ENCODE results near the gene SEC14L2. TPM values are rescaled to one million over a fixed set of nuclear protein-coding genes. Genes with fewer than 3 reads are reported as not detected.

The SEC14L2 gene
- total RNA-seq, 1 experiment from 2014 or later = 3.9 TPM

DNA sequence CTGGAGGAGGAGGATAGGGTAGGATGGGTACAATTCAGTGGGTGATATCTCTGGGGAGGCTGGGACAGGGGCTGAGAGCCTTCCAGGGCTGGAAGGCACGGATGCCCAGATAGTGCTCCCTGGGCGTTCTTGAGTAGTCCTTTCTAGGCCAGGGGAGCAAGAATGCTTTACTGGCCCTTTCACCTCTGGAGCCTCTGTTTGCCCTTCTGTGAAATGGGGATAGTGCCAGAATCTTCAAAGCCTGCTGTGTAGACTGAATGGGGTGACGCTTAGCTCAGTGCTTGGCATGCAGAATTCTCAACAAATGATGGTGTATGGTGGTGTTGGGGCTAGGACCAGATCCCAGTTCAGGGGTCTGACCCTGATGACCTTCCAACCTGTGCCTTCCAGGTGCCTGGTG, 36.4 kb downstream of the SEC14L2 start:
- no peak for DNase-seq (ENCODE audit: low spot score)
- peaks cover 16% of the 10 kb centered on the region for H3K27me3 Mint-ChIP-seq (ENCODE audit: low read depth)
- TF ChIP-seq PRRX2 (CRISPR knock-in tag; IDR thresholded peaks at IDR 0.05) (no peak), NR1H2 (CRISPR knock-in tag; IDR thresholded peaks at IDR 0.05) (no peak), FOXP4 (CRISPR knock-in tag; IDR thresholded peaks at IDR 0.05) (no peak)
- TF ChIP-seq, protein P1, sequence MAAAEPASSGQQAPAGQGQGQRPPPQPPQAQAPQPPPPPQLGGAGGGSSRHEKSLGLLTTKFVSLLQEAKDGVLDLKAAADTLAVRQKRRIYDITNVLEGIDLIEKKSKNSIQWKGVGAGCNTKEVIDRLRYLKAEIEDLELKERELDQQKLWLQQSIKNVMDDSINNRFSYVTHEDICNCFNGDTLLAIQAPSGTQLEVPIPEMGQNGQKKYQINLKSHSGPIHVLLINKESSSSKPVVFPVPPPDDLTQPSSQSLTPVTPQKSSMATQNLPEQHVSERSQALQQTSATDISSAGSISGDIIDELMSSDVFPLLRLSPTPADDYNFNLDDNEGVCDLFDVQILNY (CRISPR knock-in tag; IDR thresholded peaks at IDR 0.05) = no peak
- peaks cover 24% of the 10 kb centered on the region for H3K9me3 Mint-ChIP-seq
- H3K4me1 Mint-ChIP-seq = peaks cover 14% of the 10 kb centered on the region
- H3K4me3 Mint-ChIP-seq = no peak overlapping the region
- H3K36me3 Mint-ChIP-seq = peaks cover 20% of the 10 kb centered on the region
- POLR2A ChIA-PET = interaction anchor here (0.8 to 0.9 kb wide), 2 partner anchors 8 to 11 kb away, joined by 3 read pairs; partner anchors contain the start of gene MTFP1
- ATAC-seq = no peak
- no peak overlapping the region for H3K27ac Mint-ChIP-seq
- CTCF ChIA-PET = interaction anchor here (1.2 to 1.7 kb wide), 2 partner anchors 12 to 145 kb away, joined by 4 to 7 read pairs; no protein-coding TSS in a partner anchor

DNA sequence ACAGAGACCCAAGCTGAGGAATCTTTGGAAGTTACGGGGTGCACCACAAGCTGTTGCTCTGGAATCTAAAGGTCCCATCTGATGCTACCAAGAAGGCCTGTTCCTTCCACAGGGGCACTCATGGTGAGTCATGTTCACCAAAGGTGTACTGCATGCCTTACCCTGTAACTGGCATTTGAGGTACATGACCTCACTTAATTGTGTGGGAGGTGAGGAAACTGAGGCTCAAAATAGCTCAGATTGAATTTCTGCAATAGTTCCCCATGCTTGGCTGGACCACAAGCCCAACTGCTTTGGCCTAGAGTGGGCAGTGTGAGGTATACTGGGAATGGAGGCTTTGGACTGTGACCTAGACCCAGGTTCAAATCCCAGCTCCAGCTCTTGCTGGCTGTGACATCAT, 37.0 kb downstream of the SEC14L2 start:
- CTCF ChIA-PET = interaction anchor here (1.7 kb wide), 1 partner anchor 146 kb away, joined by 4 read pairs; no protein-coding TSS in a partner anchor
- no peak for ATAC-seq

More for the DNA sequence above, 37.0 kb downstream of the SEC14L2 start:
- peaks cover 14% of the 10 kb centered on the region for H3K36me3 Mint-ChIP-seq
- H3K4me3 Mint-ChIP-seq = no peak overlapping the region
- POLR2A ChIA-PET = interaction anchor here (0.8 kb wide), 1 partner anchor 9 kb away, joined by 3 read pairs; the partner anchor contains the start of gene MTFP1
- no peak overlapping the region for H3K27ac Mint-ChIP-seq
- peaks cover 29% of the 10 kb centered on the region for H3K9me3 Mint-ChIP-seq
- peaks cover 21% of the 10 kb centered on the region for H3K27me3 Mint-ChIP-seq (ENCODE audit: low read depth)
- no peak for TF ChIP-seq SMAD3 (CRISPR knock-in tag; IDR thresholded peaks at IDR 0.05; ENCODE audit: borderline replicate concordance)
- no peak for TF ChIP-seq ERG (CRISPR knock-in tag; IDR thresholded peaks at IDR 0.05)
- TF ChIP-seq, protein P2, sequence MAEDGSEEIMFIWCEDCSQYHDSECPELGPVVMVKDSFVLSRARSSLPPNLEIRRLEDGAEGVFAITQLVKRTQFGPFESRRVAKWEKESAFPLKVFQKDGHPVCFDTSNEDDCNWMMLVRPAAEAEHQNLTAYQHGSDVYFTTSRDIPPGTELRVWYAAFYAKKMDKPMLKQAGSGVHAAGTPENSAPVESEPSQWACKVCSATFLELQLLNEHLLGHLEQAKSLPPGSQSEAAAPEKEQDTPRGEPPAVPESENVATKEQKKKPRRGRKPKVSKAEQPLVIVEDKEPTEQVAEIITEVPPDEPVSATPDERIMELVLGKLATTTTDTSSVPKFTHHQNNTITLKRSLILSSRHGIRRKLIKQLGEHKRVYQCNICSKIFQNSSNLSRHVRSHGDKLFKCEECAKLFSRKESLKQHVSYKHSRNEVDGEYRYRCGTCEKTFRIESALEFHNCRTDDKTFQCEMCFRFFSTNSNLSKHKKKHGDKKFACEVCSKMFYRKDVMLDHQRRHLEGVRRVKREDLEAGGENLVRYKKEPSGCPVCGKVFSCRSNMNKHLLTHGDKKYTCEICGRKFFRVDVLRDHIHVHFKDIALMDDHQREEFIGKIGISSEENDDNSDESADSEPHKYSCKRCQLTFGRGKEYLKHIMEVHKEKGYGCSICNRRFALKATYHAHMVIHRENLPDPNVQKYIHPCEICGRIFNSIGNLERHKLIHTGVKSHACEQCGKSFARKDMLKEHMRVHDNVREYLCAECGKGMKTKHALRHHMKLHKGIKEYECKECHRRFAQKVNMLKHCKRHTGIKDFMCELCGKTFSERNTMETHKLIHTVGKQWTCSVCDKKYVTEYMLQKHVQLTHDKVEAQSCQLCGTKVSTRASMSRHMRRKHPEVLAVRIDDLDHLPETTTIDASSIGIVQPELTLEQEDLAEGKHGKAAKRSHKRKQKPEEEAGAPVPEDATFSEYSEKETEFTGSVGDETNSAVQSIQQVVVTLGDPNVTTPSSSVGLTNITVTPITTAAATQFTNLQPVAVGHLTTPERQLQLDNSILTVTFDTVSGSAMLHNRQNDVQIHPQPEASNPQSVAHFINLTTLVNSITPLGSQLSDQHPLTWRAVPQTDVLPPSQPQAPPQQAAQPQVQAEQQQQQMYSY (CRISPR knock-in tag; IDR thresholded peaks at IDR 0.05) = no peak
- TF ChIP-seq SP1 (CRISPR knock-in tag; conservative IDR thresholded peaks at IDR 0.05) = no peak
- no peak for TF ChIP-seq RELA (CRISPR knock-in tag; IDR thresholded peaks at IDR 0.05; ENCODE audit: borderline replicate concordance)
- no peak for TF ChIP-seq GABPB1 (CRISPR knock-in tag; IDR thresholded peaks at IDR 0.05)
- no peak for TF ChIP-seq FOXJ3 (CRISPR knock-in tag; IDR thresholded peaks at IDR 0.05; ENCODE audit: borderline replicate concordance)
- TF ChIP-seq FOXP1 (CRISPR knock-in tag; IDR thresholded peaks at IDR 0.05; ENCODE audit: borderline replicate concordance) = no peak
- TF ChIP-seq ELF4 (CRISPR knock-in tag; IDR thresholded peaks at IDR 0.05; ENCODE audit: low read depth) = no peak
- TF ChIP-seq, protein P3, sequence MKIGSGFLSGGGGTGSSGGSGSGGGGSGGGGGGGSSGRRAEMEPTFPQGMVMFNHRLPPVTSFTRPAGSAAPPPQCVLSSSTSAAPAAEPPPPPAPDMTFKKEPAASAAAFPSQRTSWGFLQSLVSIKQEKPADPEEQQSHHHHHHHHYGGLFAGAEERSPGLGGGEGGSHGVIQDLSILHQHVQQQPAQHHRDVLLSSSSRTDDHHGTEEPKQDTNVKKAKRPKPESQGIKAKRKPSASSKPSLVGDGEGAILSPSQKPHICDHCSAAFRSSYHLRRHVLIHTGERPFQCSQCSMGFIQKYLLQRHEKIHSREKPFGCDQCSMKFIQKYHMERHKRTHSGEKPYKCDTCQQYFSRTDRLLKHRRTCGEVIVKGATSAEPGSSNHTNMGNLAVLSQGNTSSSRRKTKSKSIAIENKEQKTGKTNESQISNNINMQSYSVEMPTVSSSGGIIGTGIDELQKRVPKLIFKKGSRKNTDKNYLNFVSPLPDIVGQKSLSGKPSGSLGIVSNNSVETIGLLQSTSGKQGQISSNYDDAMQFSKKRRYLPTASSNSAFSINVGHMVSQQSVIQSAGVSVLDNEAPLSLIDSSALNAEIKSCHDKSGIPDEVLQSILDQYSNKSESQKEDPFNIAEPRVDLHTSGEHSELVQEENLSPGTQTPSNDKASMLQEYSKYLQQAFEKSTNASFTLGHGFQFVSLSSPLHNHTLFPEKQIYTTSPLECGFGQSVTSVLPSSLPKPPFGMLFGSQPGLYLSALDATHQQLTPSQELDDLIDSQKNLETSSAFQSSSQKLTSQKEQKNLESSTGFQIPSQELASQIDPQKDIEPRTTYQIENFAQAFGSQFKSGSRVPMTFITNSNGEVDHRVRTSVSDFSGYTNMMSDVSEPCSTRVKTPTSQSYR (CRISPR knock-in tag; IDR thresholded peaks at IDR 0.05) = no peak
- H3K4me1 Mint-ChIP-seq = peaks cover 14% of the 10 kb centered on the region
- DNase-seq (ENCODE audit: low spot score) = no peak
